GM12892 (cell line): Measurements from ENCODE around the gene GNG14.
"Not testable (repeated sequence)": the region's sequence is repeated elsewhere in the genome, so short reads cannot be mapped to it uniquely, and the experiment has no call there.

Source experiments
- POLR2A ChIP-seq: IDR thresholded peaks from 2 replicates; pipeline ENCODE4 v1.6.1; 2011; ENCODE audit warnings: low read depth, low read length, control low read depth
- POLR2AphosphoS5 ChIP-seq: IDR thresholded peaks from 2 replicates; pipeline ENCODE4 v1.6.1; 2011; ENCODE audit warnings: low read depth, low read length, control low read depth
- TAF1 ChIP-seq: IDR thresholded peaks from 2 replicates; pipeline ENCODE4 v1.6.1; 2011; ENCODE audit warnings: low read depth, mild to moderate bottlenecking, control low read depth, low read length, borderline replicate concordance

DNA sequence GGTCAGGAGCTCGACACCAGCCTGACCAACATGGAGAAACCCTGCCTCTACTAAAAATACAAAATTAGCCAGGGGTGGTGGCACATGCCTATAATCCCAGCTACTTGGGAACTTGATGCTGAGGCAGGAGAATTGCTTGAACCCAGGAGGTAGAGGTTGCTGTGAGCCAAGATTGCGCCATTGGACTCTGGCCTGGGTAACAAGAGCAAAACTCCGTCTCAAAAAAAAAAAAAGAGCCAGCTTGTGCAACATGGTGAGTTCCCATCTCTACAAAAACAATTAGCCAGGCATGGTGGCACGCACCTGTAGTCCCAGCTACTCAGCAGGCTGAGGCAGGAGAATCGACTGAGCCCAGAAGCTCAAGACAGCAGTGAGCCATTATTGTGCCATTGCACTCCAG, 9.8 kb upstream of the GNG14 start:
- not testable (repeated sequence) for TF ChIP-seq POLR2A, POLR2AphosphoS5, TAF1
